Smooth muscle cell (in vitro differentiated cells): ENCODE data around the gene KYAT1. TPM values are rescaled to one million over a fixed set of nuclear protein-coding genes. Genes with fewer than 3 reads are reported as not detected.

ENCODE experiments used
- DNase-seq: peaks from one replicate; lab custom pipeline; 2025; ENCODE audit not compliant: unreplicated experiment; lab: John Stamatoyannopoulos, UW
- H2AFZ ChIP-seq: fragments of 200-600 bp; sonication (generic); 2 replicates; pipeline ENCODE4 v1.6.0; 2016; ENCODE audit warnings: antibody characterized with exemption, low read depth, mild to moderate bottlenecking
- H3F3A ChIP-seq: fragments of 200-600 bp; sonication (generic); 2 replicates; pipeline ENCODE4 v1.6.0; 2017; ENCODE audit warnings: antibody characterized with exemption, low read depth
- H3K27ac ChIP-seq: fragments of 200-600 bp; sonication (generic); 2 replicates; pipeline ENCODE4 v1.5.1; 2016; ENCODE audit warnings: low read depth, mild to moderate bottlenecking
- H3K27me3 ChIP-seq: fragments of 200-600 bp; sonication (generic); 2 replicates; pipeline ENCODE4 v1.6.1; 2016; ENCODE audit warnings: low read depth, mild to moderate bottlenecking
- H3K36me3 ChIP-seq: fragments of 200-600 bp; sonication (generic); 2 replicates; pipeline ENCODE4 v1.5.1; 2016; ENCODE audit warnings: low read depth
- H3K4me1 ChIP-seq: fragments of 200-600 bp; sonication (generic); 2 replicates; pipeline ENCODE4 v1.5.1; 2016; ENCODE audit warnings: low read depth
- H3K4me2 ChIP-seq: fragments of 200-600 bp; sonication (generic); 2 replicates; pipeline ENCODE4 v1.6.0; 2016; ENCODE audit warnings: mild to moderate bottlenecking
- H3K4me3 ChIP-seq: fragments of 200-600 bp; sonication (generic); 2 replicates; pipeline ENCODE4 v1.5.1; 2016; ENCODE audit warnings: mild to moderate bottlenecking
- H3K79me2 ChIP-seq: fragments of 200-600 bp; sonication (generic); 2 replicates; pipeline ENCODE4 v1.6.0; 2016; ENCODE audit warnings: low read depth, mild to moderate bottlenecking
- H3K9ac ChIP-seq: fragments of 200-600 bp; sonication (generic); 2 replicates; pipeline ENCODE4 v1.6.0; 2016; ENCODE audit warnings: low read depth
- H3K9me3 ChIP-seq: fragments of 200-600 bp; sonication (generic); replicated peaks from 2 replicates; pipeline ENCODE4 v1.5.1; 2016; ENCODE audit warnings: low read depth
- H4K20me1 ChIP-seq: fragments of 200-600 bp; sonication (generic); 2 replicates; pipeline ENCODE4 v1.6.0; 2016; ENCODE audit warnings: low read depth
- CTCF ChIP-seq: fragments of 200-600 bp; sonication (generic); IDR thresholded peaks from 2 replicates; pipeline ENCODE4 v1.5.1; 2017; ENCODE audit warnings: borderline replicate concordance, mild to moderate bottlenecking, antibody characterized with exemption; ENCODE audit not compliant: insufficient read depth, poor library complexity, severe bottlenecking
- WGBS: methylation state at CpG from one replicate; pipeline ENCODE4 v1.1.7; 2016; ENCODE audit warnings: low lambda C conversion rate; 5-methylcytosine and 5-hydroxymethylcytosine counted together
- polyA plus RNA-seq: library from polyadenylated mRNA; unstranded; fragments of >200 nt; fragmentation: Nextera tagmentation; extraction: Ambion mirVana; gene quantifications from 2 replicates; pipeline ENCODE4 v1.2.1, GENCODE V29; 2016
- total RNA-seq: library from RNA; depleted of rRNA; stranded (reverse); fragments of >200 nt; gene quantifications from 2 replicates; pipeline ENCODE4 v1.2.3, GENCODE V29; 2014

KYAT1 gene
- total and polyA plus RNA-seq, 2 experiments from 2014 or later = 3.1 to 7.7 TPM

GRCh38 chr9:128870128-128870940 is 11.4 kb downstream of the KYAT1 start:
- Histone ChIP-seq H3K9ac (no peak overlapping the region), H2AFZ (no peak overlapping the region), H3K9me3 (no peaks in the 10 kb centered on the region), H3K27ac (no peak overlapping the region), H3K4me2 (no peak overlapping the region), H4K20me1 (no peaks in the 10 kb centered on the region), H3K36me3 (no peaks in the 10 kb centered on the region), H3K4me3 (no peak overlapping the region), H3F3A (no peaks in the 10 kb centered on the region), H3K4me1 (no peaks in the 10 kb centered on the region), H3K79me2 (peaks cover 5% of the 10 kb centered on the region), H3K27me3 (no peaks in the 10 kb centered on the region)
- 90% methylated on average over 7 of the region's 7 CpGs for WGBS
- DNase-seq = no peak
- TF ChIP-seq CTCF = no peak

GRCh38 chr9:128863647-128864046 is 18.1 kb downstream of the KYAT1 start:
- no peak overlapping the region for H3K4me3 ChIP-seq
- peaks cover 4% of the 10 kb centered on the region for H4K20me1 ChIP-seq
- no peak overlapping the region for H3K27ac ChIP-seq
- peak; percentile 91 for TF ChIP-seq CTCF
- H3K79me2 ChIP-seq = no peaks in the 10 kb centered on the region
- H3K36me3 ChIP-seq = no peaks in the 10 kb centered on the region
- no peak overlapping the region for H3K4me2 ChIP-seq
- no peak overlapping the region for H3K9ac ChIP-seq
- no peak overlapping the region for H2AFZ ChIP-seq
- 39% methylated on average over 9 of the region's 10 CpGs for WGBS
- peak; percentile 47 for DNase-seq
- H3K4me1 ChIP-seq = peaks cover 7% of the 10 kb centered on the region
- no peaks in the 10 kb centered on the region for H3F3A ChIP-seq
- no peaks in the 10 kb centered on the region for H3K9me3 ChIP-seq
- H3K27me3 ChIP-seq = no peaks in the 10 kb centered on the region

- no peak for TF ChIP-seq CTCF
- Histone ChIP-seq H3K36me3 (no peaks in the 10 kb centered on the region), H3F3A (no peaks in the 10 kb centered on the region), H3K4me3 (no peak overlapping the region), H3K9me3 (no peaks in the 10 kb centered on the region), H3K27me3 (no peaks in the 10 kb centered on the region), H3K9ac (no peak overlapping the region), H2AFZ (no peak overlapping the region), H3K79me2 (no peaks in the 10 kb centered on the region), H4K20me1 (peaks cover 4% of the 10 kb centered on the region), H3K4me2 (no peak overlapping the region), H3K4me1 (peaks cover 7% of the 10 kb centered on the region), H3K27ac (no peak overlapping the region)
- DNase-seq = no peak
- WGBS = 92% methylated on average over 6 of the region's 6 CpGs
These were observed 19.3 kb downstream of the KYAT1 start for GRCh38 chr9:128862401-128862851.

DNA sequence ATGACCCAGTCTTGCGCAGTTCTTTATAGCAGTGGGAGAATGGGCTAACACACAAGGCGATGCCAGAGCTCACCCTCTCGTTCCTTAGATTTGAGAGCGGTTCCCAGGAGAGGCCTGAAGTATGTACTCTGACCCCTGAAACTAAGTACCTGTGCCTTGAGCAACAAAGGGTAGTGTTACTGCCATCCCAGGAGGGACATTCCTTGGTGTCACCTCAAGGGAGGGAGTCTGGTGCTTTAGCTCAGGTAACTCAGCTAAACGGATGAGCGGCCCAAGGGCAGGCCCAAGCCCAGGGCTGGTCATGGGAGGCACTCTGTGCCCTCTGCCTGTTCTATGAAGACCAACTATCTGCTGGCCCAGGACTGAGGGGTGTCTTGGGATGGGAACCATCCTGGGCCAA is 20.2 kb downstream of the KYAT1 start:
- WGBS = 82% methylated on average over 6 of the region's 6 CpGs

More for the DNA sequence above, 20.2 kb downstream of the KYAT1 start:
- Histone ChIP-seq H4K20me1 (peaks cover 4% of the 10 kb centered on the region), H3K4me1 (peaks cover 7% of the 10 kb centered on the region), H3K9ac (no peak overlapping the region), H3K27me3 (no peaks in the 10 kb centered on the region), H3K27ac (no peak overlapping the region), H3K79me2 (no peaks in the 10 kb centered on the region), H3K9me3 (no peaks in the 10 kb centered on the region), H3K4me3 (no peak overlapping the region), H3K36me3 (no peaks in the 10 kb centered on the region), H3K4me2 (no peak overlapping the region), H2AFZ (no peak overlapping the region), H3F3A (no peaks in the 10 kb centered on the region)
- DNase-seq = no peak
- no peak for TF ChIP-seq CTCF
